DOHH2 (cell line): ENCODE measurements around the gene ME3.

ENCODE experiments used
- H3F3A ChIP-seq: fragments of 200-600 bp; sonication (generic), shearing (Covaris generic); 2 replicates; pipeline ENCODE4 v1.6.0; 2016; ENCODE audit warnings: antibody characterized with exemption, mild to moderate bottlenecking; ENCODE audit not compliant: control insufficient read depth, insufficient read depth
- H3K27ac ChIP-seq: fragments of 200-600 bp; sonication (generic); 2 replicates; pipeline ENCODE4 v1.5.1; 2014; ENCODE audit warnings: low read depth, mild to moderate bottlenecking, low read length, moderate library complexity
- H3K27me3 ChIP-seq: fragments of 200-600 bp; sonication (generic); 2 replicates; pipeline ENCODE4 v1.6.1; 2014; ENCODE audit warnings: mild to moderate bottlenecking, low read length, mixed read lengths; ENCODE audit not compliant: control insufficient read depth
- H3K36me3 ChIP-seq: fragments of 200-600 bp; sonication (generic); 2 replicates; pipeline ENCODE4 v1.6.1; 2014; ENCODE audit warnings: mild to moderate bottlenecking, low read length, moderate library complexity, mixed read lengths; ENCODE audit not compliant: control insufficient read depth
- H3K4me1 ChIP-seq: fragments of 200-600 bp; sonication (generic); 2 replicates; pipeline ENCODE4 v1.6.1; 2014; ENCODE audit warnings: mild to moderate bottlenecking, low read length, mixed read lengths; ENCODE audit not compliant: control insufficient read depth
- H3K4me2 ChIP-seq: fragments of 200-600 bp; sonication (generic); 2 replicates; pipeline ENCODE4 v1.6.0; 2014; ENCODE audit warnings: mild to moderate bottlenecking, low read length, moderate library complexity
- H3K4me3 ChIP-seq: fragments of 200-600 bp; sonication (generic); 2 replicates; pipeline ENCODE4 v1.5.1; 2014; ENCODE audit warnings: mild to moderate bottlenecking, low read length, mixed read lengths
- H3K79me2 ChIP-seq: fragments of 200-600 bp; sonication (generic); 2 replicates; pipeline ENCODE4 v1.6.1; 2014; ENCODE audit warnings: mild to moderate bottlenecking, low read length, mixed read lengths; ENCODE audit not compliant: control insufficient read depth
- H3K9me2 ChIP-seq: fragments of 200-600 bp; sonication (generic); replicated peaks from 2 replicates; pipeline ENCODE4 v1.6.1; 2014; ENCODE audit warnings: mild to moderate bottlenecking, low read length, mixed read lengths; ENCODE audit not compliant: control insufficient read depth
- H3K9me3 ChIP-seq: fragments of 200-600 bp; sonication (generic); 2 replicates; pipeline ENCODE4 v1.6.1; 2014; ENCODE audit warnings: antibody characterized with exemption, low read length, mixed read lengths; ENCODE audit not compliant: control insufficient read depth, insufficient read depth
- H4K20me1 ChIP-seq: fragments of 200-600 bp; sonication (generic); 2 replicates; pipeline ENCODE4 v1.6.0; 2014; ENCODE audit warnings: low read depth, mild to moderate bottlenecking, antibody characterized with exemption, low read length, moderate library complexity; ENCODE audit not compliant: control insufficient read depth, insufficient read depth
- CTCF ChIP-seq: fragments of 200-600 bp; sonication (generic); IDR thresholded peaks from one replicate; pipeline ENCODE4 v1.5.1; 2014; ENCODE audit warnings: antibody characterized with exemption, mild to moderate bottlenecking, low read depth, low read length; ENCODE audit not compliant: poor library complexity, severe bottlenecking
- EZH2phosphoT487 ChIP-seq: fragments of 200-600 bp; sonication (generic); IDR thresholded peaks from 2 replicates; pipeline ENCODE4 v1.6.1; 2017; ENCODE audit warnings: borderline replicate concordance, mild to moderate bottlenecking, antibody characterized with exemption, low read length, moderate library complexity, mixed read lengths

The ME3 gene

GRCh38 chr11:86644291-86644690 lies 28.1 kb downstream of the ME3 start:
- Histone ChIP-seq H3K9me3 (no peaks in the 10 kb centered on the region), H3K4me1 (no peaks in the 10 kb centered on the region), H3K27ac (no peak overlapping the region), H3K36me3 (no peaks in the 10 kb centered on the region), H3K4me3 (no peak overlapping the region), H3K27me3 (no peaks in the 10 kb centered on the region), H4K20me1 (no peaks in the 10 kb centered on the region), H3F3A (no peaks in the 10 kb centered on the region), H3K9me2 (no peaks in the 10 kb centered on the region), H3K4me2 (no peak overlapping the region), H3K79me2 (no peaks in the 10 kb centered on the region)
- TF ChIP-seq EZH2phosphoT487 (no peak), CTCF (no peak)

DNA sequence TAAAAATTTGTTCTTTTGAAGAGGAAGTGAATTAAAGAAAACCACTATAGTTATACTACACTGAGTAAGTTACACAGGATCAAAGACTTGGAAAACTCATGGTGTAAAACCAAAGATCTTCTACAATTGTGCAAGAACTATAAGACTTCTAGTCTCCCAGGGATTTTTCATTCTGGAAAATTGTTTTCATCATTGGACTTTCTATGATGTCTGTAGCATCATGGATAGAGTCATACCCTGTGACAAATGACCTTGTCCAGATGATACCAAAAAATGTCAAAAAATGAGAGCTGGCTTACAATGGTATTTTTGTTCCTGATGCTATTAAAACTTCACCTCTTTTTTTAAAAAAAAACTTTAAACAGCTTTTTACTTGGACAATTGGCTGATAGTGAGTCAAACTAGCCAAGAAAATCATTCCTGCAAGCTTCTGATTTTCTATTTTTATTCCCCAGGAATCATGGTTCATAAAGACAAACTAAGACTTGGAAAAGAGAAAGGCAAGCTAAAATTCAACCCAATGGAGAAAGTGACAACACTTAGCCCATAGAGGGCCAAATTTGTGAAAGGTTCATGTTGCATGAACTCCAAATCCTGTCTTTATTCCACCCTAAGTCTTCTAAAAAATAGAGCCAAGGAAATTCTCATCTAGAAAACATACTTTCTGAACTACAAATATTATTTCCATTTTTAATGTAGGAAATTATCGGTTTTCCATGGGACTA lies 30.7 kb downstream of the ME3 start:
- Histone ChIP-seq H3K4me1 (no peaks in the 10 kb centered on the region), H3K27me3 (no peaks in the 10 kb centered on the region), H4K20me1 (no peaks in the 10 kb centered on the region), H3K9me2 (no peaks in the 10 kb centered on the region), H3K9me3 (no peaks in the 10 kb centered on the region), H3K79me2 (no peaks in the 10 kb centered on the region), H3K36me3 (no peaks in the 10 kb centered on the region), H3K27ac (no peak overlapping the region), H3F3A (no peaks in the 10 kb centered on the region), H3K4me2 (no peak overlapping the region), H3K4me3 (no peak overlapping the region)
- TF ChIP-seq CTCF (no peak), EZH2phosphoT487 (no peak)

DNA sequence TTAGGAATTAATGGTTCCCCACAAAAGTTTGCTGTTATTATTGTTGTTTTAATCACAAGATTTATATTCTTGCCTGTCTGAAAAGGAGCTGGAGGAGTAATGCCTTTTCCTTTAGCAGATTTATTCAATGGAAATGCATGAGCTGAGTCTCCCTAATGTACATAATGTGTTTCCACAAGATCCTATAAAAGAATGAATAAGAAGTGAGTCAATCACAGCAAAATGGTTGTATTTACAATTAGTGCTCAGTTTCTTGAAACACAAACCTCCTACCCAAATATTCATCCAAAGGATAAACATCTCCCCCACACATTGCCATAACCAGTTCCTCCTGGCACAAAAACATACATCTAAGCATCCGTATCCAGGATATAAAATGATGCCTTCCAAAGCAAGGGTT lies 33.3 kb downstream of the ME3 start:
- no peaks in the 10 kb centered on the region for H3K4me1 ChIP-seq
- H3K27me3 ChIP-seq, result peaks cover 4% of the 10 kb centered on the region
- H4K20me1 ChIP-seq, result no peaks in the 10 kb centered on the region
- H3K79me2 ChIP-seq, result no peaks in the 10 kb centered on the region
- H3K36me3 ChIP-seq, result no peaks in the 10 kb centered on the region
- TF ChIP-seq CTCF (no peak), EZH2phosphoT487 (no peak)
- no peak overlapping the region for H3K27ac ChIP-seq
- no peak overlapping the region for H3K4me2 ChIP-seq
- H3F3A ChIP-seq, result no peaks in the 10 kb centered on the region
- H3K9me3 ChIP-seq, result no peaks in the 10 kb centered on the region
- H3K9me2 ChIP-seq, result no peaks in the 10 kb centered on the region
- no peak overlapping the region for H3K4me3 ChIP-seq
